IPS DF 4.7 (cell line): Measurements from ENCODE around the gene TSPAN18.

Source experiments
- DNase-seq: peaks from one replicate; pipeline ENCODE4 v3.0.0-alpha.2; 2013; ENCODE audit warnings: low spot score; ENCODE audit errors: extremely low read depth

TSPAN18 gene

GRCh38 chr11:44823006-44823405, 96.2 kb downstream of the TSPAN18 start:
- no peak for DNase-seq

GRCh38 chr11:44823868-44824267, 97.1 kb downstream of the TSPAN18 start:
- DNase-seq, result no peak

GRCh38 chr11:44824300-44824704, 97.5 kb downstream of the TSPAN18 start:
- peak; percentile 56 for DNase-seq

DNA sequence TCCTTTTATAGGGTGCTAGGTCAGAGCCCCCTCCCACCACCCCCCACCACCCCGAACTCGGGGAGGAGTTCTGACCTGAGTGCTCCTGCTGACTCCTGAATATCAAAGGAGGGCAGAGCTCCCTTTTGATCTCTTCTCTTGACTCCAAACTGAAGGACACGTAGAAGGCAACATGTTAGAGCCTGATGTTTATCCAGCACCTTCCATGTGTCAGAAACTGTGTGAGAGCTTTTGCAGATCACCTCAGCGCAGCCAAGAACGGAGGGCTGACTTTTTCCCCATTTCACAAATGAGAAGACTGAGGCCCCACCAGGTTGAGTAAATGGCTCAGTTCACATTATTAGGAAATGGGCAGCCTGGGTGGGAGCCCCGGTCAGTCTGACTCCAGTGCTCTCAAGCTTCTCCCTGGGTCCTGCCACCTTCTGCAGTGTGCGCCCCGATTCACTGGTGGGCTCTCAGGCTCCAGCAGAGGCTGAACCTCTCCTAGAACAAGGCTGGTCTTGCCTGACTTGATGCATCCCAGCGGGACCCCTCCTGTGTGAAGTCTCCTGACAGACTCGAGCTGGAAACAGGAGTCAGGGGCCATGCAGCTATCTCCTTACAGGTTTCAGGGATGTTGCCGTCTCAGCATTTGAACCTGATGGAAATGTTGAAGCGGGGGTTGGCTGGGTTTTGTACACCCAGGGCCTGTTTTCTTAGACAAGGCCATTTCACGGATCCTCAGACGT, 98.5 kb downstream of the TSPAN18 start:
- DNase-seq, result no peak

GRCh38 chr11:44826922-44827643, 100.3 kb downstream of the TSPAN18 start:
- no peak for DNase-seq

- no peak for DNase-seq
Measured at GRCh38 chr11:44828296-44828695, 101.5 kb downstream of the TSPAN18 start.

DNA sequence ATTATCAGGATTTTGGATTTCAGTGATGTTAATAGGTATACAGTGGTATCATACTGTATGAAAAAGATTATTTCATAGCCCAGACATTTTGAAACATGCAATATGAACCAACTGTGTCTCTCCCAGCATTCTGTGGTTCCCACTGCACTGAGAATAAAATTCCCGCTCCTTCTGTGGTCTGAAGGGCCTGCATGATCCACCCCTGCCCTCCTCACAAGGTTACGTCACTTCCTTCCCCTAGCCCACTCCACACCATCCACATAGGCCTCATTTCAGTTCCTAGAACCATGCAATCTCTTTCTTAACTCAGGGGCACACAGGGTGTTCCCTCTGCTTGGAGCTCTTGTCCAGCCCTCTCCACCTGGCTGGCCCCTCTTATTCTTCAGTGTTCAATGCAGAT, 103.1 kb downstream of the TSPAN18 start:
- DNase-seq, result no peak

DNA sequence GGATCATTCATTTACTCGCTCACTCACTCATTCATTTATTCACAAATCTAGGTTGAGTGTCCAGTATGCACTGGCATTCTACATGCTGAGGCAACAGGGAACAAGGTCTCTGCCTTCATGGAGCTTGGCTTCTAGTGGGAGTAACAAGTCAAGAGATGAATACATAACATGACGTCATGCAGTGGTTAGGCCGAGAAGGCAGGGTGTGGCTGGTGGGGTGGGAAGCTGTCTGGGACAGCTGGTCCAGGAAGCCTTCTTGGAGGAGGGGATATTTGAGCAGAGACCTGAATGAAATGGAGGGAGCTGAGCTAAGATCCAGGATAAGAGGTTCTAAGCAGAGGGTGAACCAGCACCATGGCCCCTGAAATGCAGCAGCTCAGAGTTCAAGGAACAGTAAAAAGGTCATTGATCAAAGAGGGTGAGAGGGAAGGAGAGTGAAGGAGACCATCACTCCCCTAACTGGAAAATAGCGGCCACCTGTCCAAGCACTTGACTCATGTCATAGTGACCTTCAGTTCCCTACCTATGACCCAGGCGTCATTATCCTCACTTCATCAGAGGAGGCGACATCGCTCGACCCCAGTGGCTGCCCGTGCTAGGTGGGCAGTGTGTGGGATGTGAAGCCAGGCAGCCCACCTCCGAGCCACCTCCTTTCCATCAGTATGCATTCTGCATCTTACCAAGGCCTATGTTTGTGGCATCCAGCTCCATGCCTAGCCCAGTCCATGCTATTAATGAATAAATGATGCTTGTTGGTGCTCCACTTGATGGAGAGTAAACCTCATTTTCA, 105.0 kb downstream of the TSPAN18 start:
- no peak for DNase-seq

DNA sequence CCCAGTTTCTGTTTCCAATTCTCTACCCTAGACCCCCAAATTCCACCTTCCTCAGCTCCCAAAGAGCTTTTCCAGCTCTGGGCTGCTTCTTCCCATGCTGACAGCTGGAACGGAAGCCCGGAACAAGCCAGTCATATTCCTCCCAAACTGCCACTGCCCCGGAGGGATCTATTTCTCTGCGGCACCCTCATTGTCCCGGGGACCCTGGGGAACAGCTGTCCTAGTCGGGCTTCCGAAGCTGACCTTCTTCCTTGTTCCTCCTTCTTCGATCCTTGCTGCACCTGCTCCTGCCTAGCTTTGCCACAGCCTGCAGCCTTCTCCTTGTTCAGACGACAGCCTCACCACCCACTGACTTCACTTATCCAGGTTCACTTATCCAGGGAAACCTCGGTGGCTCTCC, 105.7 kb downstream of the TSPAN18 start:
- no peak for DNase-seq

DNA sequence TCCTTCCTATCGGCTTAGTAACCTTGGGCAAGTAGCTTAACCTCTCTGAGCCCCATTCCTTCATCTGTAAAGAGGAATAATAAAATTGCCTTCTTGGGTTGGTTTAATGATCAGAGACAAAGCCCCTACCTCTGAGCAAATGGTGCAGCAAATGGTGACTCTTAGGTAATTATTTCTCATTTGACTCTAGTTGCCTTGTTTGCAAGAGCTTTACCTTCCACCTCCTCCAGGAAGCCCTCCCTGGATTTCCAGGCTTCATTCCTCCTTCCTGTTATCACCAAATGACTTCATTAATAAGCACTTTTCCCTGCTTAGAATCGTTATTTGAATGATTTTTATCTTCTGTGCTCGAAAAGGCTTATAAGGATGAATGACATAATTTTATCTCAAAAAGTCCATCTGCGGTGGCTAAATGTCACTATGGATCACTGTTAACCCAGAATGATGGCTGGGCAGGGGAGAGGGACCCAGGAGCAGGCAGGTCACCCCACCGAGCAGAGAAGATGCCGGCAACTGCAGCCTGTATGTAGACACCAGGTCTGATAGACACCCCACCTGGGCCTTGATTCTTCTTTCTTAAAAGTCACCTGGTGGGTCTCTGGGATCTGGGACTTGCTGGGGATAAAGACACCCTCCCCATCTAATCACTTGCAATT, 106.6 kb downstream of the TSPAN18 start:
- DNase-seq, result no peak

DNA sequence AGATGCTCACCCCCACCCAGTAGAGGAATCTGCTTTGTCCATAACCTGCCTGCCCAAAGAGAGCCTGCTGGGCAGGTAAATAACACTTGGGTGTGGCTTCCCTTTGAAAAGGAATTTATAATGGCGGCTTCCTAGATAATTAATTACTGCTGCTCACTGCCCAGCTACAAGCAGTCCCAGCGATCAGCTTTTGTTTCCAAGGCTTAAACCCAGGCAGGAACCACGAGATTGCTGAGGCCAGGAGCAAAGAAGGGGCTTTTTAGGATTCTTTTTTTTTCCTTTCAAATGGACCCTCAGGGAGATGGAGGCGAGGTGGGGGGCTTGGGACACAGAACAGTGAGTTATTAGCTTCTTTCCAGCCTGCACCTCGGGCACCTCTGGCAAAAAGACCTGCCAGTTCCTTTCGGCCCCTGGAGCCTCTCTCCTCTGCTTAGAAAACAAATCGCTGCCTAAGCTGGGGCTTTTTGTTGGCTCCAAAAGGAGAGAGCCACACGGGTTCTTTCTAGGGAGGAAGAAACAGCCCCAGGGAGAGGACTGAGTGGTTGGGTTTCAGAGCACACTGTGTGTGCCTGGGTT, 107.2 kb downstream of the TSPAN18 start:
- DNase-seq, result no peak

GRCh38 chr11:44834846-44835245, 108.1 kb downstream of the TSPAN18 start:
- DNase-seq, result no peak

DNA sequence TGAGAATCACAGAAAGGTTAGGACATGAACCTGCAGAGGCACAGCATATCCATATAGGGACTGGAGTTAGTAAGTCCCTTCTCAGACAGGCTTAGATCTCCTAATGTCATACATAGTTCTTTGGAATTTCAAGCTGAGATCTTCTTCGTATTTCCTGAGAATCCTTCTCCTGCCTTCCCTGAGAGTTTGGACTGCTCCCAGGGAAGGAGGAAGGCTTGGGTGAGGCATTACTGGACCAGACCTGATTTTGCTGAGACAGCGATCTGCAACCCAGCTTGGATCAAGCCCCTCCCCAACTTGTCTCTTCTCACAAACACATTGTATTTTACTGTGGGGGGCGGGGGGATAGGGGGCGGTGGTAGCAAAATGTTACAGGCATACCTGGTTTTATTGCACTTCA, 108.5 kb downstream of the TSPAN18 start:
- DNase-seq, result no peak

DNA sequence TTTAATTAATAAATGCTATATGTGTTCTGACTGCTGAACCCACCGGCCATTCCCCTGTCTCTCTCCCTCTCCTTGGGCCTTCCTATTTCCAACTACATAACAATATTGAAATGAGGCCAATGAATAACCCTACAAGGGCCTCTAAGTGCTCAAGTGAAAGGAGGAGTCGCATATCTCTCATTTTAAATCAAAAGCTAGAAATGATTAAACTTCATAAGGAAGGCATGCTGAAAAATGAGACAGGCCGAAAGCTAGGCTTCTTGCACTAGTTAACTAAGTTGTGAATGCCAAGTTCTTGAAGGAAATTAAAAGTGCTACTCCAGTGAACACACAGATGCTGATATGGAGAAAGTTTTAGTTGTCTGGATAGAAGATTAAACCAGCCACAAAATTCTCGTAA, 109.2 kb downstream of the TSPAN18 start:
- no peak for DNase-seq

DNA sequence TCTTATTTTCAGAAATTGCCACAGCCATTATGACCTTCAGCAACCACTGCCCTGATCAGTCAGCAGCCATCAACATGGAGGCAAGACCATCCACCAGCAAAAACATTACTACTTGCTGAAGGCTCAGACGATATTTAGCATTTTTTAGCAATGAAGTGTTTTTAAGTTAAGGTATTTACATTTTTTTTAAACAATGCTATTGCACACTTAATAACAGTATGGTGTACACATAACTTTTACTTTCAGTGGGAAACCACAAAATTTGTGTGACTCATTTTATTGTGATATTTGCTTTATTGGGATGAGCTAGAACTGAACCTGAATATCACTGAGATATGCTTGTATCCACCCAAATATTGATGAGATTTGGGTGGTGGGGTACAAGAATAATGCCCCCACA, 110.9 kb downstream of the TSPAN18 start:
- DNase-seq, result no peak

- no peak for DNase-seq
Measured at GRCh38 chr11:44839458-44840084, 112.8 kb downstream of the TSPAN18 start.

DNA sequence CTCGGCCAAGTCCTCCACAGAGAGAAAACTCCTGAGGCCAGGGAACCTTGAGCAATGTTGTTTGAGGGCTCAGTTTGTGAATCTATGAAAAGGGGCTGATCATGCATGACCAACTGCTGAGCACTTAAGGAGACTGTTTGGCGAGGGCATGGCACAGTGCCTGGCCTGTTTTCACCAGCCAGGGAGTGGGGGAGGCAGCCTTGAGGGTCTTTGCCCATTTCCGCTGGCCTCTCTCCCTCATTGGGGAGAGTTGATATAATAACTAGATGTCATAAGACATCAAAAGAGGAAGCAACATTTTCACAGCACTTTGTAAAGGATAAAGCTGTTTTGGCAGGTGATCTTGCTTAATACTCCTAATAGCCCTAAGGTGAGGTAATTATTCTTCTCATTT, 113.3 kb downstream of the TSPAN18 start:
- DNase-seq, result no peak

DNA sequence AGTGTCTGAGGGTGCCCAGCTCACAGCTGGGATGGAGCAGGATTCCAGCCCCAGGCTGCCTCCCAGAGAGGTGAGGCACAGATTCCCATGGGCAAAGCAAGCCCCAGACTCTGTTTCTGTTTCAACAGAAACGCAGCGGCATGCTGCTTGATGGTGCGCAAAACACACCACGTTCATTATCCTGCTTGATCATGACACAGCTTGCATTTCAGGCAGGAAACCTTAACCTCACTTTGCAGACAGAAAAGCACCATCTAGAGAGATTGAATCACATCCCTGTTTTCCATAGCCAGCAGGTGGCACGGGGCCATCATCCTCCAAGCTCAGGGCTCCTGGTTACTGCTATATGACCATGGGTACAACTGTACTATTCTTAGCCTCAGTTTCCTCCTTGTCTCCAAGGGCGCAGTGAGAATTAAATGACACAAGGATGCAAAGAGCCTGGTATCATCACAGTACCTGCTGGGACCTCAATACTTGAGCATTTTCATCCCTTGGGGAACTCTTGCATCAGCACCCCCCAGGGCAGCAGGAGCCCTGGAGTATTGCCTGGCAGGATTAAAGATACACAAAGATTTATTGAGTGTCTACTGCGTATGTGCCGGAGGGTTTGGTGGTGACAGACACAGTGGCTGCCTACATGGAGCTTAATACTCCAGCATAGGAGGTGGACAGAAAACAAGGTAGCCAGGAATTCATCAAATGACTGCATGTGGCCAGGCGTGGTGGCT, 113.9 kb downstream of the TSPAN18 start:
- DNase-seq, result no peak

DNA sequence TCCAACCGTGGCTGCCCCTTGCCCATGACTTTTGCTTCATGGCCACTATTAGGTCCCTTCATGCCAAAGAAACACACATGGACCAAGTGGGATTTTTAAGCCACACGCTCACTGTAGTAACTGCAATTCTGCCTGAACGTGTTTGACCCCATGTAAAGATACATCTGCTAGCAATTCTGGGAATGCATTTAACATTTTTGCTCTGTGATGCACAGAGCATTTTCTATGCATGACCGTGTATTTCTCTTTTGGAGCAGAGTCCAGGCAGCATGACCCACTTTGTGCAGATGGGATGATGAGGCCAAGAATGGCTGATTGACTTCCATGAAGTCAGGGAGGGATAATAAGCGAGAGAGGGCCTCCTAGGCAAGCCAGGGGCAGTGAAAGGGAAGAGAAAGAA, 115.5 kb downstream of the TSPAN18 start:
- no peak for DNase-seq

GRCh38 chr11:44846852-44847251, 120.1 kb downstream of the TSPAN18 start:
- DNase-seq, result no peak
